ENCODE results near the gene ZDHHC18.

The ZDHHC18 gene

DNA sequence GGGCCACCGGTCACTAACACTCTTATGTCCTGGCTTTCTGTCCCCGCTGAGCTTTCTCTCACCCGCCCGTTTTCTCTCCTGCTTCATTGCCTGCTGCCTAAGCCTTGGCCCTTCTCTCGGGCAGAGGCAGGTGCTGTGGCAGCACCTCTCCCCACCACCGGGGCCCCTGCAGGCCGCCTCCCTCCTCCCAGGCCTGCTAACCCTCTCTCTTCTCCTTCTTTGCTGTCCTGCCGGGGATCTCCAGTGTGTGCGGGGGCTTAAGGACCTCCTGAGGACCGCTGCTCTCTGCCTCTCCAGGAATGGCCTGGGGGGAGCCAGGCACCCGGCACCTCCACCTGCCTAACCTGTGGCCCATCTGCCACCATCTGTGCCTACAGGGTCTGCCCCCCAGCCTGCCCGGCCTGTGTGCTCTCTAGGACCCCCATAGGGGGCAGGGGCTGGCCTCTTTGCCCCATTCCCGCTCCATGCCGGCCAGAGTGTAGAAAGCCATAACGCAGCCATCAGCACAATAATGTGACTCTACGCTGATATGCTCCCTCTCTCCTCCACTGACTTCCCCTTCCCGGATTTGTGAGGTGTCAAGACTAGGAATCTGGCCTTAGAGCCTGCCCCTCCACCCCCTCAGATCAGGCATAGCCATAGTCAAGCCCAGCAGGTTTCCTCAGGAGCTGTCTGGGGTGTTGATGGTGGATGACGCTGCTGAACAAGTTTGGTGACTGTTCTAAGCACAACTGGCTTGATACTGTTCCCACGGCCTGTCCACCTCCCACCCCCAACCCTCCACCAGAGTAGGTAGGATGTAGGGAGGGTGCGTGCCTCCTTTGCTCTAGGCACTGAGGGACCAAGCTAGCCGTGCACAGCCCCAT is 30.3 kb downstream of the ZDHHC18 start:
- no peaks in the 10 kb centered on the region for H3K4me1 ChIP-seq (ENCODE audit: low read length)
- H3K36me3 ChIP-seq (replicated peaks; ENCODE audit: low read depth, low read length), result peaks cover 20% of the 10 kb centered on the region
- H3K4me2 ChIP-seq (ENCODE audit: low read length), result no peak overlapping the region
- H3K27ac ChIP-seq (ENCODE audit: low read length), result no peak overlapping the region
- no peaks in the 10 kb centered on the region for H4K20me1 ChIP-seq (ENCODE audit: insufficient read depth, low read length)
- no peaks in the 10 kb centered on the region for H3K79me2 ChIP-seq (ENCODE audit: low read length)
- no peaks in the 10 kb centered on the region for H3K9me3 ChIP-seq (ENCODE audit: insufficient read depth, low read length)
- TF ChIP-seq, protein P1, sequence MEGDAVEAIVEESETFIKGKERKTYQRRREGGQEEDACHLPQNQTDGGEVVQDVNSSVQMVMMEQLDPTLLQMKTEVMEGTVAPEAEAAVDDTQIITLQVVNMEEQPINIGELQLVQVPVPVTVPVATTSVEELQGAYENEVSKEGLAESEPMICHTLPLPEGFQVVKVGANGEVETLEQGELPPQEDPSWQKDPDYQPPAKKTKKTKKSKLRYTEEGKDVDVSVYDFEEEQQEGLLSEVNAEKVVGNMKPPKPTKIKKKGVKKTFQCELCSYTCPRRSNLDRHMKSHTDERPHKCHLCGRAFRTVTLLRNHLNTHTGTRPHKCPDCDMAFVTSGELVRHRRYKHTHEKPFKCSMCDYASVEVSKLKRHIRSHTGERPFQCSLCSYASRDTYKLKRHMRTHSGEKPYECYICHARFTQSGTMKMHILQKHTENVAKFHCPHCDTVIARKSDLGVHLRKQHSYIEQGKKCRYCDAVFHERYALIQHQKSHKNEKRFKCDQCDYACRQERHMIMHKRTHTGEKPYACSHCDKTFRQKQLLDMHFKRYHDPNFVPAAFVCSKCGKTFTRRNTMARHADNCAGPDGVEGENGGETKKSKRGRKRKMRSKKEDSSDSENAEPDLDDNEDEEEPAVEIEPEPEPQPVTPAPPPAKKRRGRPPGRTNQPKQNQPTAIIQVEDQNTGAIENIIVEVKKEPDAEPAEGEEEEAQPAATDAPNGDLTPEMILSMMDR (IDR thresholded peaks at IDR 0.05; ENCODE audit: low read depth, low read length), result no peak
- TF ChIP-seq EZH2phosphoT487 (IDR thresholded peaks at IDR 0.05; ENCODE audit: low read depth), result no peak
- H2AFZ ChIP-seq (ENCODE audit: low read depth, low read length), result no peak overlapping the region
- no peak overlapping the region for H3K4me3 ChIP-seq (ENCODE audit: low read length)
- no peak overlapping the region for H3K9ac ChIP-seq (ENCODE audit: low read length)
- no peaks in the 10 kb centered on the region for H3K27me3 ChIP-seq (ENCODE audit: low read depth, low read length)

DNA sequence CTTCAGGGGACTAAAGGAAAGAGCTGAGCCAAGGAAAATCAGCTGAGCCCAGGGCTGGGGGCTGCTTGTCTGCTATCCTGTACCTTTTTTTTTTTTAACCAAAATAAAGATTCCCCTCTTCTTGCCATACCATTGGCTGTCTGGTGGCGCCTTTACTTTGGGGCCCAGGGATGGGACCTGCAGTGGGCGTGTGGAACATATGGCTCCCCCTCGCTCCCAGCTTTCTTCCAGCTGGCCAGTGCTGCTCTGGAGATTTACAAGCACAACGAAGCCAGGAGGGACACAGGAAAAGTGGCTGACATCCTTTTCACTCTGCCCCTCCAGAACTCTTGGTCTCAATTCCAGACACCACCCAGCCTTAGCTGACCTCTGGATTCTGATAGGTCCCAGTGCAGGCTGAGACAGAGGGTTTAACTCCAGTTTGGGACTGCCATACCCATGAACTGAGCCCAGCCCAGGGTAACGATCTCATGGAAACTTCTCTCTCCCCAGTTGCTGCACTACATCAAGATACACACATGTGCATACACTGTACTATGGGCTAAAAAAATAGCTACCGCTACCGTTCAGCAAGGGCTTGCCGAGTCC is 31.1 kb downstream of the ZDHHC18 start:
- TF ChIP-seq EZH2phosphoT487 (IDR thresholded peaks at IDR 0.05; ENCODE audit: low read depth), result no peak
- TF ChIP-seq, protein P1 (IDR thresholded peaks at IDR 0.05; ENCODE audit: low read depth, low read length), result no peak
- H3K27me3 ChIP-seq (ENCODE audit: low read depth, low read length), result no peaks in the 10 kb centered on the region

DNA sequence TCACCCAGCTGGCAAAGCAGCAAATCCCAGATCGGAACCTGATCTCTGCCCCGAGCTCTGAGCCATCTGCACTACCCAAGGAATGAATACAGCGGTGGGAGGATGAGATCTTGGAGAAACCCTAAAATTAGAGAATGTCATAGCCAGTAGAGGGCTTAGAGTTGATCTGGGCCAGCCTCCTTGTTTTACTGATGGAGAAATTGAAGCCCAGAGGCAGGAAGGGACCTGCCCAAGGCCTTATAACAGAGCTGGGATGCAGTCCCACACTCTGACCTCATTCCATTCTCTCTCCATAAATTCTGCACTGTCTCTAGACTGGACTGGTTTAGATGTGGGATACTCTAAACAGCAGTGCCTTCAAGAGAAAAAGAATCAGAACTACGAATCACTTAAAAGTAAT is 31.7 kb downstream of the ZDHHC18 start:
- Histone ChIP-seq H3K4me3 (ENCODE audit: low read length) (no peak overlapping the region), H3K4me1 (ENCODE audit: low read length) (peaks cover 6% of the 10 kb centered on the region; the same call in 1 of the 2 replicates)

More for the DNA sequence above, 31.1 kb downstream of the ZDHHC18 start:
- Histone ChIP-seq H3K36me3 (replicated peaks; ENCODE audit: low read depth, low read length) (peaks cover 20% of the 10 kb centered on the region), H4K20me1 (ENCODE audit: insufficient read depth, low read length) (no peaks in the 10 kb centered on the region), H3K4me2 (ENCODE audit: low read length) (no peak overlapping the region), H3K4me1 (ENCODE audit: low read length) (peaks cover 1% of the 10 kb centered on the region; the same call in 1 of the 2 replicates), H3K9me3 (ENCODE audit: insufficient read depth, low read length) (no peaks in the 10 kb centered on the region), H3K27ac (ENCODE audit: low read length) (no peak overlapping the region), H3K9ac (ENCODE audit: low read length) (no peak overlapping the region), H3K4me3 (ENCODE audit: low read length) (no peak overlapping the region), H3K79me2 (ENCODE audit: low read length) (no peaks in the 10 kb centered on the region), H2AFZ (ENCODE audit: low read depth, low read length) (no peak overlapping the region)

More for the DNA sequence above, 31.7 kb downstream of the ZDHHC18 start:
- peaks cover 16% of the 10 kb centered on the region for H3K36me3 ChIP-seq (replicated peaks; ENCODE audit: low read depth, low read length)
- H4K20me1 ChIP-seq (ENCODE audit: insufficient read depth, low read length), result no peaks in the 10 kb centered on the region
- H3K79me2 ChIP-seq (ENCODE audit: low read length), result no peaks in the 10 kb centered on the region
- no peak for TF ChIP-seq EZH2phosphoT487 (IDR thresholded peaks at IDR 0.05; ENCODE audit: low read depth)
- TF ChIP-seq, protein P1 (IDR thresholded peaks at IDR 0.05; ENCODE audit: low read depth, low read length), result no peak
- no peak overlapping the region for H3K27ac ChIP-seq (ENCODE audit: low read length)
- no peak overlapping the region for H2AFZ ChIP-seq (ENCODE audit: low read depth, low read length)
- H3K9ac ChIP-seq (ENCODE audit: low read length), result no peak overlapping the region
- H3K9me3 ChIP-seq (ENCODE audit: insufficient read depth, low read length), result no peaks in the 10 kb centered on the region
- H3K27me3 ChIP-seq (ENCODE audit: low read depth, low read length), result no peaks in the 10 kb centered on the region
- no peak overlapping the region for H3K4me2 ChIP-seq (ENCODE audit: low read length)

All from OCI-LY3 (cell line).